Measurements from ENCODE around the gene PRKCA.

PRKCA gene

DNA sequence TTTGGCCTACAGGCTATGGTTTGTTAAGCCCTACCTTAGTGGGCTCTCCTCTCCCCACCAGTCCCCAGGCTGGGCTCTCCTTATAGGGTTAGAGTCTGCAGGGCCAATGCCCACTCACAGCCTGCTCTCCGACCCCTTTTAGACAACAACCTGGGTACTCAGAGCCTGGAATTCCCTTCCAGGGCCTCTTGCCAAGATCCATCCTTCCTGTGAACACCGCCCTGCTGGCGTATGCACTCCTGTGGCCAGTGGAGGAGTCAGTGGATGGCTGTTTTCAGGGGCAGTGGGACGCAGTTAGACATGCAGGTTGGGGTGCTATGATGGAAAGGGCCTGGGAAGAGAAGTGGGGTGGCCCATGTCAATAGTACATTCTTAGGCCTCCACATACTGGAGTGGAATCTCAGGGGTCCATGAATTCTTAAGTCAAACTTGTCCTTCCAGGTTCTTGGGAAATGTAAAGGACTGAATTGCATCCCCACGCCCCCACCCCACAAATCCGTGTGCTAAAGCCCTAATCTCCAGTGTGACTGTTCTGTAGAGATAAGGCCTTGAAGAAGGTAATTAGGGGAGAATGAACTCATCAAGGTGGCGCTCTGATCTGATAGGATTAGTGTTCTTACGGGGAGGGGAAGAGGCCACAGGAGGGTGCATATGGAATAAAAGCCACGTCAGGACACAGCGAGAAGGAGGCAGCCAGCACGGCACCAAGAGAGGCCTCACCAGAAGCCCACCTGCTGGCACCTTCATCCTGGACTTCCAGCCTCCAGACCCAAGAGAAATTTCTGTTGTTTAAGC lies 450.9 kb downstream of the PRKCA start:
- no peak for DNase-seq (ENCODE audit: low read depth in 1 of 2, low spot score in 1 of 2)

DNA sequence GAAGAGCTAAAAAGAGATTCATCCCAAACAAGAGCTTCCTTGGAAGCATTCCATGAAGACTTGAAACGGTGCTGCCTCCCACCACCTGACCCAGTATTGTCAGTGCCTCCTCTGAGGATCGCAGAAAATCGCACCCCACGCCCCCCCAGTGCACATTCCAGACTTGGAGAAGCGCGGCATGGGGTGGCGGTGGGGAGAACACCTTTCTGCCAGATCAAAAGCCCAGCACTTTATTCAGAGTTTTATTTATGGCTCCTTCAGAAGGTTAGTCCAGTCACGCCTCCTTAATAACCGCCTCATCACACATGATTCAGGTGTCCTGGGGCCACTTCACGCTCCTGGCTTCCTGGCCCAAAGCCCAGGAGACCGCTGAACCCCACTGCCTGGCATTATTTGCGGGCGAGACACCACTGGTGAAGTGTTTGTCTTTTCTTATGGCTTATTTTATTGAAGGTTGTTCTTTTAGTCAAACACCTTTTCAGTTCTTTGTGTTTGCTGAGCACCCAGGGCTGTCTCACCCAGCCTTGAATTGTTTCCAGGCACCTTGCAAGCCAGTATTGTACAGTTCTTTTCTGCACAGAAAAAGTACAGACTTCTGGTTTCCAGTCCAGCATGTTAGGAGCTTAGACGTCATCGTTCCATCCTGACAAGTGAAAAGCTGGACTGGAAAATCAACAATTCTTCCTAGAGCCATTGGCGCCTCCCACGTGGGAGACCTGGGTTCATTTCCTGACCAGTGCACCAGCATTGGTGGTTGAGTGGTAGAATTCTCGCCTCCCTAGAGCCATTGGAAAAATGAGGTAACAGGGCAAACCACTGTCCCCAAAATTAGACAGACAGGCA lies 452.9 kb downstream of the PRKCA start:
- no peak for DNase-seq (ENCODE audit: low read depth in 1 of 2, low spot score in 1 of 2)

DNA sequence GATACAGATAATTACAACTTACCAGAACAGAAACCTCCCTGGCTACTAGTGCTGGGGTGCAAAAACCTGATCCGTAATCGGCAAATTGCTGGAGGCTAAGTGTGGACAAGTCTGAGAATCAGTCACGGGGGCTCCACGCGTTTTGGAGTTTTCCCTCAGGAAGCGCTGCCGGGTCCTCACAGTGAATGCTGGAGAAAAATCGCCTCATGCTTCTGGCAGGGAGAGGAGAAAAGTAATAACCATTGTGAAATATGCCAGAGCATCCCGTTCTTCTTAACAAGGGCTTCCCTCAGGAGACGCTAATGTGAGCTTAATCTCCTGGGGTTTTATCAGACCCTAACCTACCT lies 453.5 kb downstream of the PRKCA start:
- no peak for DNase-seq (ENCODE audit: low read depth in 1 of 2, low spot score in 1 of 2)

DNA sequence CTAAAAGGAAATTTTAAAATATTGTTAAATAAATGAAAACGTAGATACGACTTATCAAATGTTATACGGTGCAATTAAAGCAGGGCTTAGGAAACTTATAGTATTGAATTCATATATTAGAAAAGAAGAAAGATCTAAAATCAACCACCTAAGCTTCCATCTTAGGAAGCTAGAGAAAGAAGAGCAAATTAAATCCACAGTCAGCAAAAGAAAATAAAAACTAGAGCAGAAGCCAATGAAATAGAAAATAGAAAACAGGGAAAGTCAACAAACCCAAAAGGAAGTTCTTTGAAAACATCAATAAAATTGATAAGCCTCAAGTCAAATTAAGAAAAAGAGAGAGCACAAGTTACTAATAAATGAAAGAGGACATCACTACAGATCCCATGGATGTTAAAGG lies 457.9 kb downstream of the PRKCA start:
- no peak for DNase-seq (ENCODE audit: low read depth in 1 of 2, low spot score in 1 of 2)

DNA sequence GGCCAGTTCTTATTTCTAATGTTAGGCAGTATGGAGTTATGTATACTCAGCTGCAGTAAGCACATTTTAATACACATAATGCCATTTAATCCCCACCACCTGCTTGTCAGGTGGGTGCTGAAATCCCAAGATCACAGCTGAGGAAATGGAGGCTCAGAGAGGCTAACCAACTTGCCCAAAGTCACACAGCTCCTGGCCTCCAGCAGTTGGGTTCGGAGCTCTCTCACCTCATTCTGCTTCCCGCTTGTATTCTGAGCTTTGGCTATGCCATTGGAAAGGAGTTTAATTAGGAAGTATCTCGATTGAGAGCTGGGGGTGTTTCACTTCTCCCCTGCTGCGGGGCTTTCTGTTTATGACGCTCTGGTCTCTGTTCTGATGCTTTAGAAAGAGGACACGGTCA lies 459.9 kb downstream of the PRKCA start:
- no peak for DNase-seq (ENCODE audit: low read depth in 1 of 2, low spot score in 1 of 2)

DNA sequence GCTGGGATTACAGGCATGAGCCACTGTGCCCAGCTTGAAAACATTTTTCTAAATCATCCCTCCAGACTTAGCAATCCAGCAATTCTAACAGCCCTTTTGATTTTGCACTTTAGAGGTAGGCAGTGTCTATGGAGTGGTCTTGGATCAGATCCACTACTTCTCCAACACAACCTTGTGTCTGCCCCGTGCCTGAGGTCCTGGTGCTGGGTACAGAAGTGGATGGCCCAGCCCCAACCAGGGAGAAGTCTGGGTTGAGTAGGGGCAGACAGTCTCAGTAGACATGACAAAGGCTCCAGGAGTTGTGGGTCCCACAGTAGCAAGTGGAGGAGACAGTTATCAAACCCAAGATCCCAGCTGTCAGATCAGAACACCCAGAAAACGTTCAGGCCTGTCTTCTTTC lies 460.6 kb downstream of the PRKCA start:
- DNase-seq (ENCODE audit: low read depth in 1 of 2, low spot score in 1 of 2), result no peak

DNA sequence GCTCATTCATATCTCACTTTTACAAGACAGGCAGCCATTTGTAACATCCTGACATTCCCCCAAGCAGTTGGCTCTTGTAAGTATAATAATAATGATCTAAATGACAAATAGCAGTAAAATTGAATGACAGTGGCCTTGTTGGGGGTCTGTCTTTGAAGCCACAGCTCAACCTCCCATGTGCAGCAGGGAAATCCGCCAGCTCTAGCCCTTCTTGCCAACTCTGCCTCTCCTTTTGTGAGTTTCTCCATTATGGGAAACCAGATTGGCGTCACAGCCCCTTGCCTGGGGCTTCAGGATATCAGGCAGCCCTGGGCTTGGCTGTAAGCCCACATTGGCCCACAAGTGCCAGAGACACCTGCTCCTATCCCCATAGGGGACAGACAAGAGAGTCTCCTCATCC lies 462.1 kb downstream of the PRKCA start:
- no peak for DNase-seq (ENCODE audit: low read depth in 1 of 2, low spot score in 1 of 2)

DNA sequence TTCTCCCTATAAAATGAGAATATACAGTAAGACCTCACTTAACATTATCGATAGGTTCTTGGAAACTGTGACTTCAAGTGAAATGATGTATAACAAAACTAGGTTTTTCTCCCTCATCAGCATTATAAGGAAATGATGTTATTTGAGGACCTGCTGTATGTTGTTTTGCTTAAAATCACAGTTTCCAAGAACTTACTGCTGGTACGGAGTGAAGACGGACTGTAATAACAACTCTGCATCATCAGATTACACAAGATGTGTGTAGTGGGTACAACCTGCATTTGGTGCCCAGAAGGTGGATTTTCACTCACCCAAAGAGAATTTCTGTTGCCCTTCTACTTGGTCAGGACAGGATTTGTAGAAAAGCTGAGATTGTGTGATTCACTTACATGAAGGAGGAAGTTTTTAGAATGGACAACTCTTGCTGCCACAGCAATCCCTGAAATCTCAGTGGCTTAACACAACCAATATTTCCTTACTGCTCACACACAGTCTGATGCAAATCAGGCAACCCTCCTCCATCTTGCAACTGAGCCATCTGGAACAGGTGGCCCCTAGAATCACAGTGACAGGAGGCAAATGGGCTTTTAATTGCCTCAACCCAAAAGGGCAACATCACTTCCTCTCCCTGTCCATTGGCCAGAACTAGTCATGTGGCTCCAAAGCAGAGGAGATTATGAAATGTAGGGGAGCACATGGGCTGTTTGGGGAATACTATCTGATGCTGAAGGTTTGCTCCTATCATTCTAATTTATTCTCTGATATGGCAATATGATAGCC lies 464.9 kb downstream of the PRKCA start:
- DNase-seq (ENCODE audit: low read depth in 1 of 2, low spot score in 1 of 2), result no peak

DNA sequence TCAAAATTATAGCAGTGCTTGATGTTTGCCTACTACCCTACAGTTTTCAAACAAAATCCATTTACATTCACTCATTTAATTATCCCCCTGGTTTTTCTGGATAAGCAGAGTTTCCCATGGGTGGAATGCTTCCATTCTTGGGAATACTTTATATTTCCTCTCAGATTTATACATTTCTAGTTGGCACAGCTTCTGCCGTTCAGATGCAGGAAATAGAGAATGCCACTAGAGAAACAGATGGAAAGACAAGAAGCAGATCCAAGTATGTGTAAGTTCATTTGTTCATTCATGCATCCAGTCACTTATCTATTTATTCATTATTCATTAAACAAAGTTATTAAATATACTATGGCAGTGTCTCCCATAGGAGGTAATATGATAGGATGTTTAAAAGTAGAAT lies 467.5 kb downstream of the PRKCA start:
- DNase-seq (ENCODE audit: low read depth in 1 of 2, low spot score in 1 of 2), result no peak

DNA sequence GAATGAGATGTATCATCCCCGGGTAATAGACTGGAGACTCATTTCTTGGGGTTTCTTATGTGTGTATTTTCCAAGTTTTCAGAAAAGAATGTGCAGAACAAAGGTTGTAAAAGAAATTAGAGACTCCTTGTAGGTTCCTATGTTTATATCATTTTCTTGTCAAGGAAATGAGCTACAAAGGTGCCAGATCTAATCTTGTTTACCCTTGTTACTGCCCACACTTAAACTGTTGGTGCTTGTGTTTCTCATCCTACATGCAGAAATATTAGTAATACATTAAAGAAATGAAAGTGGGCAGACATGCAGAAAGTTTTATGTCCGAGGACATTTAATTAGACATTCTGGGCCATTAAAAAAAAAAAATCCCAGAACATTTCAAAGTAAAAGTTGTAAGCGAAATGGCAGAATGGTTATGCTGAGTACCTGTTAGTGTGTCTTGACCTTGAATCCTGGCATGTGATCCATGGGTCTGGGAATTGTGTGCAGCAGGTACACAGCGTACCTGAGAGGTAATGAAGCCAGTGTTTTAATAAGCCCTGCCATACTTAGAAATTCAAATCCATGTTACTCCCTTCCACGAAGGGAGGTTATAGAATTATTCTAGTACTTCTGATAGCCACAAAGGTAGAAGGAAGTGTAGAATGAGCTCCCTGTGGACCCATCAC lies 469.9 kb downstream of the PRKCA start:
- no peak for DNase-seq (ENCODE audit: low read depth in 1 of 2, low spot score in 1 of 2)

DNA sequence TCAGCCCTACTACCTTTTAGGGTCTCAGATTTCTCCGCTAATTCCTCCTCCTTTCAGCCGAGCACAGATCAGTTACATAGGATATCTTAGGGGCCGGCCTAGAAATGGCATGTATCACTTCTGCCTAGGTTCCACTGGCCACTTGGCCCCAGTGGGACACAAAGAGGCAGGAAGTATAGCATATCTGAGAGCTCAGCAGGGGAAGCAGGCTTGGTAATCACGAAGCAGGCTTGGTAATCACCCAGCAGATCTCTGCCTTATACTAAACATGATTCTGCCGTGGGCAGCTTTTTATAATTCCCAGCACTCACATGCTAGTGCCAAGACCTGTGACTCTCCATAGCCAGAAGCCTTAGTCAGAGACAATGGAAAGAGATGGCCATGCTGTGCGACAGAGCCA lies 472.9 kb downstream of the PRKCA start:
- DNase-seq (ENCODE audit: low read depth in 1 of 2, low spot score in 1 of 2), result no peak

DNA sequence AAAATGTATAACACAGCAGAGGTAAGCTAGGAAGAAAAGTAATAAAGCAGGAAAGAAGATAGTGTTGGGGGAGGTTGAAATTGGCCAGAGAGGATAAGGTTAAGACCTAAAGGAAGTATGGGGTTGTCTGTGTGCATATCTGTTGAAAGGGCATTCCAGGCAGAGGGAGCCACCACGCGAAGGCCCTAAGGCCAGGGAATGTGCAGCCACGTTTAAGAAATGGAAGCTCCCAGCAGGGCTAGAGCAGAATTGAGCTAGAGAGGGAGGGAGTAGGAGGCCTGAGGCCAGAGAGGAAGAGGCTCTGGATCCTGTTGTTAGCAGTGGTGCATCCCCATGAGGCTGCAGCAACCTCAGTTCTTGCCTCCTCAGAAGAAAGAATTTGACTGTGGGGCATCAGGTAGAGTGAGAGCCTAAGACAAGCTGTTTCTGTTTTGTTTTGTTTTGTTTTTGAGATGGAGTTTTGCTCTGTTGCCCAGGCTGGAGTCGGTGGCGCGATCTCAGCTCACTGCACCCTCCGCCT lies 473.5 kb downstream of the PRKCA start:
- DNase-seq (ENCODE audit: low read depth in 1 of 2, low spot score in 1 of 2), result no peak

DNA sequence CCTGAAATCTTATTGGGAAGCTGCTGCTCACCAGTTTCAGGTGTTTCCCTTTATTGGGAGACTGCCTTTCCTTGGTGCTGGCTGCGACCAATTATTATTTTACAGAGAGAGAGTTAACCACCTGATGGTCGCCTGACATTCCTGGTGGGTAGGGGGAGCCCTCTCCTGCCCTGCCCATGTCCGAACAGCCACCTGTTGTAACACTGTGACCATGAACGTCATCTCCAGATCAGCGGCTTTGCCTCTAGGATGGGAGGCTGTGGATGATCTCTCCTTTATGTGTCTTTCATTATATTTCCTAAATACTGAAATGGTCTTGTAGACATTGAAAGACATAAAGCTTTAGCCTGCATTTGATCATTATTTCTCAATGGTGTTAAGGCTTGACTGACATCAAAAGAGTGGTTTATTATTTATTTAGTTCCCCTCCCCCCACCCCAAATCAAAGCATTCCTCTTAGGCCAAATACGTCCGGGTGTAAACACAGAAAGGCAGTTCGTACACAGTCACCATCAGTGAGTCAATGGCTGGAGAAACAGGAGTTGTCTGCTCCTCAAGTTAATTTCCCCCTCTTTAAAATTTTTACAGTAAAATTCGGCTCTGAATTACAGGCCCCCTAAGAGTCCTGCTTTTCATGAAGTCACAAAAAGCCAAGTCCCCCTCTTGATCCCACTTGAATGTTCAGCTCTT lies 474.7 kb downstream of the PRKCA start:
- no peak for DNase-seq (ENCODE audit: low read depth in 1 of 2, low spot score in 1 of 2)

DNA sequence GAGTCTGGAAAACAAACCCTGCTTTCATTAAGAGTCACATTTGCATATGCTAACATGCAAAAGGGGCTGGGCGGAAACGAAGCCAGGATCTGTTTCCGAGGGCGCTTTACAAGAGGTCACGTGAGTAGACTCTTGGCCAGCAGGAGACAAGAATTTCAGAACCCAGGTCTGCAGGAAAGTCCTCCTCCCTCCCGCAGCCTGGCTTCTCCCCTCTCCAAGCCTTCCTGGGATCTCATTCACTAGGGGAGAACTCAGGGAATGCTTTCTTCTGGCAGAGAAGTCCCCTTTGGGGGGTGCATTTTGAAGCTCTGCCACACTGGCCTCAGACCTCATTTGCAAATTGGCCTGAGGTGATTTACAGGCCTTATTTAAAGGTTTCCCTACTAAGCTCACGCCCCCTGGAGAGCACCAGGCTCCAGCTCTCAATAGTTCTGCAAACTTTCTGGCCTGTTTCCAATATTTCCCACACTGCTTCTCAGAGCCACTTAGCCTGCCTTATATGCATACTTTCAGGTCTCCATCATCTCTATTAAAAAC lies 475.3 kb downstream of the PRKCA start:
- no peak for DNase-seq (ENCODE audit: low read depth in 1 of 2, low spot score in 1 of 2)

DNA sequence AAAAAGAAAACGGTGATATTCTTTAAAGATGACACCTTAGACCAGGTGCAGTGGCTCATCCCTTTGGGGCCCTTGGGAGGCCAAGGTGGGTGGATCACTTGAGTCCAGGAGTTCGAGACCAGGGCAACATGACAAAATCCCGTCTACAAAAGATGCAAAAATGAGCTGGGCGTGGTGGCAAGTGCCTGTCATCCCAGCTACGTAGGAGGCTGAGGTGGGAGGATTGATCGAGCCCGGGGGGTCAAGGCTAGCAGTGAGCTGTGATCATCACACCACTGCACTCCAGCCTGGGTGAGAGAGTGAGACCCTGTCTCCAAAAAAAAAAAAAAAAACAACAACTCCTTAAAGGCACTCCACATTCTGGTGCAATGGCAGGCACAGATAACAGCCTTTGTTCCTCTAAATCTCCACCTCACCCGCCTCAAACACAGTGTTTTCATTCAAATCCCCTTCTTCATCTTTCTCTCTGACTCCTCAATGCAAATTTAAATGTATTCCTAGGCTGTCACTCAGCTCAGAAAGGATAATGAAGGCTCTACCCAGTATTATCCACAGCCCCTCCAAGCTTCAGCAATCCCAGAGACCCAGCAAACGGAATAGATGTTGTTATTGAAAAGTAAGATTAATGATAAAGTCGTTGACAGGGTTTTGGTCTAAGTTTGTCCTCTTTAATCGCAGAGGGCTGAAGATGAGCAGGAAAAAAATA lies 476.3 kb downstream of the PRKCA start:
- no peak for DNase-seq (ENCODE audit: low read depth in 1 of 2, low spot score in 1 of 2)

DNA sequence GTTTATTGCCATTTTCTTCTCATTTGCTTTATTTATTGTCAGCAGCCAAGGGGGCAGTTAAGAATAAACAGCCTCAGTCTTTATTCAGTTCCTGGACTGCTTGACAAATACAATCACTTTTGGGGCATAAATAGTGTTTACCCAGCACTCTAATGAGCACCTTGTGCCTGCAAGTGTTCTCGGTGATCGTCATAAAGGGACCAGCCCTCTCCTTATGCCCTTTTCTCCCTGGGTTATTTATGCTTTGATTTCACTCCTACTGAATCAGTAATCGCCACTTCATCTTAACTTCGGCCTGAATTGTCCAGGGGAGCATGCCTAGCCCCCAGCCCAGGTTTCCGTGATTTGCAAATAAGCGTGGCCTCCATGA lies 476.8 kb downstream of the PRKCA start:
- DNase-seq (ENCODE audit: low read depth in 1 of 2, low spot score in 1 of 2), result no peak

DNA sequence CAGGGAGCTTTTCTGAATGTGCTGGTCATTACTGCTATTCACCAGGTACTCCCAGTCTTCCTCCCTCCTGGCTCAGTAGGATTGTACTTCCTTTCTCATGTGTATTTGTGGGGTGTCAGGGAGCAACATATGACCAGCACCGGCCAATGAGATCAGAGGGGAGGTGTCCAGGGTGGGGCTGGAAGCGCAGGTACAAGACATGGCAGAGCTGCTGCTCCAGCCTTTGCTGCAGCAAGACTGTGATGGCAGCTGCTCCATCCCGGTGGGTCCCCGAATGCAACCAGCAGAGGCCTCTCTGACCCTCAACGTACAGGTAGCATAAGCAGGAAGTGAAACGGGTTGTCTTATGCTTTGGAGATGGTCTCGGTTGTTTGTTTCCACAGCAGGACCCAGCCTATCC lies 478.7 kb downstream of the PRKCA start:
- DNase-seq (ENCODE audit: low read depth in 1 of 2, low spot score in 1 of 2), result no peak

DNA sequence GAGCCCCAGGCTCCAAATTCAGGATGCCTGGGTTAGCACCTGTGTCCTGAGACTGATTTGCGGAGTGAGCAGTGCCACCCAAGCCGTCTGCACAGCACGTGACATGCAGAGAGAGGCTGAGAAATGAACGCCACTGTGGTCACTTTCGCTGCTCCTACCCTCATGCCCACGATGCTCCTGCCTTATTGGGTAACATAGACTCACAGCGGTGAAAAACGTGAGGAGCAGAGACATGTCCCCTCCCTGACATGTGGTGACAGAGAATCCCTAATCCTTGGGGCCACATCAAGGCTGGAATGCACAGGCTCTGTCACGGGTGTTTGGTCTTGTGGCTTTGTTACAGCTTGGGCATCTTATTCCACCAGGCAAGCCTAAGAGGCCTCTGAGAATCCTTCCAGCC lies 480.4 kb downstream of the PRKCA start:
- no peak for DNase-seq (ENCODE audit: low read depth in 1 of 2, low spot score in 1 of 2)

DNA sequence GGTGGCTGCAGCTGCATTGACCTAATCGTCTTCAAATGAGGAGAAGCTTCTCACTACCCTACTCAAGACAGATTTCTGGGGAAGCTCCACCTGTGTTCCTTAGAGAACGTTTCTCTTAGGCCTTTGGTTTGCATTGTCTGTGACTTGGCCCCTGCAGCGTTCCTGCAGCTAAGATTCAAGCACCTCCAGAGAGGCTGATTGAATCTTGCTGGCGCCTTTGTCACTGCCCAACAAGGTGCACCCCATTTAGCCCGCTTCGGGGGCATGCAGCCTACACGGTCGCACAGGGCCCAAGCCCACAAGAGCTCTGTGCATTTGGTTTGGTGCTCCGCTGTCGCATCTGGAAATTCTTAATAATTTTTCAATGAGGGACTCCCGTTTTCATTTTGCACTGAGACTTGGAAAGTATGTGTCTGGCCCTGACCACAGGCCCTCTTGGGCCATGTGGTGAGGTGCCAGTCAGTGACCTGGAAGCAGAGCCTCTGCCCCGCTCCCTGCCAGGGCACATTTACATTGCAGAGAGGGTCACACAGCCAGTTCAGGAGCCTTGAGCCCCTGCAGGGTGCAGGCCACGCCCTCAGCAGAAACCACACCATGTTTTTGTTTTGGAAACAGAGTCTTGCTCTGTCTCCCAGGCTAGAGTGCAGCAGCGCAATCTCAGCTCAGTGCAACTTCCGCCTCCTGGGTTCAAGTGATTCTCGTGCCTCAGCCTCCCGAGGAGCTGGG lies 481.4 kb downstream of the PRKCA start:
- DNase-seq (ENCODE audit: low read depth in 1 of 2, low spot score in 1 of 2), result no peak

Data from stimulated activated CD4-positive, alpha-beta T cell treated with anti-CD3 and anti-CD28 coated beads, Interleukin-15, amount 100 ng/mL, for 1 hour (primary cell).